Activated CD4-positive, alpha-beta T cell treated with anti-CD3 and anti-CD28 coated beads, Interleukin-10, Interleukin-2, amounts not matched to agents 100 ng/mL and 50 ng/mL, durations not matched to agents 16 hours and 8 hours (primary cell): ENCODE results near the gene USP31.
A peak's percentile ranks its signal among the peaks of the same experiment; 100 is the strongest.

Experiments used
- DNase-seq: peaks from one replicate; pipeline ENCODE4 v3.0.0-alpha.2; 2020

Gene USP31

GRCh38 chr16:23085949-23086348, 63.3 kb downstream of the USP31 start:
- DNase-seq: no peak

GRCh38 chr16:23082161-23082788, 67.0 kb downstream of the USP31 start:
- no peak for DNase-seq

- peak; percentile 8 for DNase-seq
These were observed 67.6 kb downstream of the USP31 start for GRCh38 chr16:23081675-23082119.

- DNase-seq: no peak
These were observed 68.5 kb downstream of the USP31 start for GRCh38 chr16:23080747-23081146.

GRCh38 chr16:23080329-23080728, 68.9 kb downstream of the USP31 start:
- no peak for DNase-seq

GRCh38 chr16:23079675-23080301, 69.5 kb downstream of the USP31 start:
- no peak for DNase-seq

- no peak for DNase-seq
These were observed 74.8 kb downstream of the USP31 start for GRCh38 chr16:23074423-23074822.

- DNase-seq: no peak
These were observed 76.3 kb downstream of the USP31 start for GRCh38 chr16:23072769-23073549.

GRCh38 chr16:23072084-23072599, 77.1 kb downstream of the USP31 start:
- no peak for DNase-seq

GRCh38 chr16:23071196-23072083, 77.8 kb downstream of the USP31 start:
- DNase-seq: no peak

GRCh38 chr16:23069844-23070243, 79.4 kb downstream of the USP31 start:
- no peak for DNase-seq

- DNase-seq: no peak
These were observed 81.0 kb downstream of the USP31 start for GRCh38 chr16:23068079-23068736.

- DNase-seq: no peak
These were observed 82.6 kb downstream of the USP31 start for GRCh38 chr16:23066676-23067075.

GRCh38 chr16:23064639-23065038, 84.6 kb downstream of the USP31 start:
- peak; percentile 42 for DNase-seq

GRCh38 chr16:23062524-23062923, 86.7 kb downstream of the USP31 start:
- no peak for DNase-seq

- DNase-seq: peak; percentile 14
These were observed 87.6 kb downstream of the USP31 start for GRCh38 chr16:23061669-23062068.

- peak; percentile 61 for DNase-seq
These were observed 88.6 kb downstream of the USP31 start for GRCh38 chr16:23060458-23061320.

- no peak for DNase-seq
These were observed 89.8 kb downstream of the USP31 start for GRCh38 chr16:23059433-23059832.

- no peak for DNase-seq
These were observed 90.7 kb downstream of the USP31 start for GRCh38 chr16:23058576-23058975.

GRCh38 chr16:23057013-23057596, 92.1 kb downstream of the USP31 start:
- no peak for DNase-seq

- no peak for DNase-seq
These were observed 93.8 kb downstream of the USP31 start for GRCh38 chr16:23055481-23055880.
